Skin of body (tissue), 2 donors: ENCODE measurements around the gene TRIM58. TPM values are rescaled to one million over a fixed set of nuclear protein-coding genes. Genes with fewer than 3 reads are reported as not detected.

Source experiments
- DNase-seq: peaks from one replicate; lab custom pipeline; 2025; lab: John Stamatoyannopoulos, UW
- total RNA-seq: library from RNA; depleted of rRNA; stranded (reverse); fragments of >200 nt; gene quantifications from one replicate; pipeline ENCODE4 v1.2.3, GENCODE V29; 2014

Gene TRIM58, protein sequence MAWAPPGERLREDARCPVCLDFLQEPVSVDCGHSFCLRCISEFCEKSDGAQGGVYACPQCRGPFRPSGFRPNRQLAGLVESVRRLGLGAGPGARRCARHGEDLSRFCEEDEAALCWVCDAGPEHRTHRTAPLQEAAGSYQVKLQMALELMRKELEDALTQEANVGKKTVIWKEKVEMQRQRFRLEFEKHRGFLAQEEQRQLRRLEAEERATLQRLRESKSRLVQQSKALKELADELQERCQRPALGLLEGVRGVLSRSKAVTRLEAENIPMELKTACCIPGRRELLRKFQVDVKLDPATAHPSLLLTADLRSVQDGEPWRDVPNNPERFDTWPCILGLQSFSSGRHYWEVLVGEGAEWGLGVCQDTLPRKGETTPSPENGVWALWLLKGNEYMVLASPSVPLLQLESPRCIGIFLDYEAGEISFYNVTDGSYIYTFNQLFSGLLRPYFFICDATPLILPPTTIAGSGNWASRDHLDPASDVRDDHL
- total RNA-seq: 7.7 TPM

GRCh38 chr1:247857069-247857984 lies at the start of gene TRIM58:
Gene TRIM58, plus strand, starts transcription at chr1:247857187. Its CDS starts 60 bp downstream, at chr1:247857247.
- DNase-seq: no peak

GRCh38 chr1:247812637-247813036 lies 44.4 kb upstream of the TRIM58 start:
- no peak for DNase-seq

DNA sequence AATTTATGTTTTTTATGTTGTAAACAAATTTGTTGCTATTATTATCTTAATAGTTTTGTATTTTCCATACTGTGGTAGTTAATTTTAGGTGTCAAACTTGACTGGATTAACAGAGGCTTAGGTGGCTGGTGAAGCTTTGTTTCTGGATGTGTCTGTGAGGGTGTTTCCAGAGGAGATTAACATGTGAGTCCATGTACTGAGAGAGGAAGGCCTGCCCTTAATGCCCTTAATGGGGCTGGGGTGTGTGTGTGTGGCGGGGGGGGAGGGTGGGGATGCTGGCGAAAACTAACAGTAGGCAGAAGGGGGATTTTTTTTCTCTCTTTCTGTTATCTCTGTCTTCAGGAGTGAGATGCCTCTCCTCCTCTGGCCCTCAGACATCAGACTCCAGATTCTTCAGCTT lies 34.9 kb upstream of the TRIM58 start:
- no peak for DNase-seq

GRCh38 chr1:247824023-247824422 lies 33.0 kb upstream of the TRIM58 start, which contains the start of gene OR14A16:
Gene OR14A16, minus strand, starts transcription at chr1:247824119. Its CDS starts 8,390 bp downstream, at chr1:247815729.
- no peak for DNase-seq

GRCh38 chr1:247825362-247825761 lies 31.6 kb upstream of the TRIM58 start:
- DNase-seq: no peak

GRCh38 chr1:247829656-247830055 lies 27.3 kb upstream of the TRIM58 start:
- DNase-seq: no peak

GRCh38 chr1:247833601-247834000 lies 23.4 kb upstream of the TRIM58 start:
- DNase-seq: no peak

- no peak for DNase-seq
Measured at GRCh38 chr1:247840818-247841217, 16.2 kb upstream of the TRIM58 start.

DNA sequence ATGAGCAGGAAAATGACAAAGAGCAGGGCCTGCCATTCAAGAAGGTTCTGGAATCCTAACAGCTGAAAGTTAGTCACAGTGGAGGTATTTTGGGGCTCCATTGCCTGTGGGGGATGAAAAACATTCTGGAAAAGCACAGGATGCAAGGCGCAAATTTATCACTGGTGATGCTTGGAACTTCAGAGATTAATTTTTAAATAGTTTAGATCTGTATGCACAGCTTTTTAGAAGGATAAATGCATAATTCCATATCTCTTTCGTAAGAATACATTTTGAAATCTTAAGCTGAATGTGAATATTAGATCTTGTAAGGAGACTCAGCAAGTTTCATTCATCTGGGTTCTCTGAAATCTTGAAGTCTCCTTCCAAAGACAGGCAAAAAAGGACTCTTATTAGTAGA lies 15.2 kb upstream of the TRIM58 start, which contains the start of gene OR11L1:
OR11L1 (minus strand) TSS at position 101 of the 400 bp plus-strand sequence; CDS start at position 101, 0 bp downstream.
- DNase-seq: no peak

DNA sequence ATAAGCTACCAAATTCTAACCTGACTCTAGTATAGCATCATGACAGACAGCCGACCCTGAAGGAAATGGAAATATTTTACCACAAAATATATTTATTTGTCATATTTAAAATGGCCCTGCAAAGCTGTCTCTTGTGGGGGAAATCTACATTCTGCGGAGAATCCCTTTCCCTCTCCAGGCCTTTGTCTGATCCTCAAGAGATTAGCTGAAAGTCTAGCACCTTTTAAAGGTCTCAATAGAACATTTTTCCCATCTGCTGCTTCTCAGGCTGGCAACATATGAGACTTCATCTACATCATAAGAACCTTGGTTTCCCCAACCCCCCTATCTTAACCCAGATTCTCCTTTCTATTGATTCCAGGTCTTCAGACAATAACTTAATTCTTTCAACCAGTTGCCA lies 13.6 kb upstream of the TRIM58 start:
- DNase-seq: no peak

- no peak for DNase-seq
Measured at GRCh38 chr1:247845011-247845692, 11.8 kb upstream of the TRIM58 start.

DNA sequence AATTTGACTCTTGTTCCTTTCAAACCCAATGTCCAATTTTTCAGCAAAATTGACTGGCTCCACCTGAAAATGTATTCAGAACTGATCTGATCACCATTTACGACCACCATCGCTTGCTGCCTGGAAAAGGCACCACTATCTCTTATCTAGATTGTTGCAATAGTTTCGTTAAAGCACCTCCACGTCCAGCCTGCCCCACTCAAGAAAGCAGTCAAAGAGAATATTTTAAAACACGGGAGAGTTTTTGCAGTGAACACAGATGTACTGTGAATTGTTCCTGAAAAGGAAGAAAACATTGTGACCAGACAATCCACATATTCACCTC lies 11.3 kb upstream of the TRIM58 start:
- DNase-seq: no peak

DNA sequence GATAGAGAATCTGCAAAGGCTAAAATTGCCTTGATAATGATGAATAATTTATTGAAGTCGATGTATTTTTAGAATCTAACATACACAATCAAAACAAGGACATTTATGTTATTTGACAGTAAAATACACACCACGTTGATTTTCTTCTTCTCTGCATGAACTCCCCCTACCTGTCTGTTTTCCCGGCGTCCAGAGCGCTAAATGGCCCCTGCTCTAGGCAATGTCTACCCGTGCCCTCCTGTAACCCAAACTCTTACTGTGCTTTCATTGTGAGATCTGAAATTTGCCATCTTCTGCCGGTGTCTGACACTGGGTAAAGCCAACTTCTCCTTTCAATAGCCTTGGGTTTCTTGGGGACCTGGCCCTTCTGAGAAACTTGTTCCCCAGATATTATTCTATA lies 8.6 kb upstream of the TRIM58 start:
- no peak for DNase-seq

- DNase-seq: no peak
Measured at GRCh38 chr1:247849616-247850015, 7.4 kb upstream of the TRIM58 start.

DNA sequence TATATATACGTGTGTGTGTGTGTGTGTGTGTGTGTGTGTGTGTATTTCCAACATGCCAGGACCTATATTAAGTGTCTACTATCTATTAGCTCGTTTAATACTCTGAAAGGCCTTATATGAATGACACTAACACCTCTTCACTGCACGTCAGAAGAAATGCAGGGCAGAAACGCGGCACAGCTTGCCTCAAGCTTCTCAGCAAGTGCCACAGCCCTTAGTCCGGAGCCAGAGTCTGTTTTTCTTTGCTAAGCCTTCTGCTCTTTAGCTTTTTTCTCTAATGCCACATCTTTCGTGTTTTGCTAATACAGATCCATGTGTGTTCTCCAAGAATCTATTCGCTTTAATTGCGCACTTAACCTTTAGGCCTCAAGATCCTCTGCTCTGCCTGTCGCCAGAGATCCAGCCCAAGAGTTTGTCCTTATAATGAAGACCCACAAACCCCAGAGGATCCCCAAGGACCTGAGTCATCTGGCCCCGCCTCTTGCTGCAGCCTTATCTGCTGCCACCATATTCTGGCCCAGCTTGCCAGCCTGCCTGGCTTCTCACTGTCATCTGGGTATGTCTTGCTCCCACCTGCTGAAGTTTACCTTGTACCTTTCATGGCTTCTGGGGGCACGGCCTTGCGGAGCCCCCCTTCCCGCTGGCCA lies 2.0 kb upstream of the TRIM58 start:
- no peak for DNase-seq

- no peak for DNase-seq
Measured at GRCh38 chr1:247855911-247856310, 1.1 kb upstream of the TRIM58 start.

GRCh38 chr1:247857985-247858619 lies 1.1 kb downstream of the TRIM58 start:
- DNase-seq: no peak

GRCh38 chr1:247862756-247863155 lies 5.8 kb downstream of the TRIM58 start:
- no peak for DNase-seq

GRCh38 chr1:247864644-247865043 lies 7.7 kb downstream of the TRIM58 start:
- DNase-seq: no peak

DNA sequence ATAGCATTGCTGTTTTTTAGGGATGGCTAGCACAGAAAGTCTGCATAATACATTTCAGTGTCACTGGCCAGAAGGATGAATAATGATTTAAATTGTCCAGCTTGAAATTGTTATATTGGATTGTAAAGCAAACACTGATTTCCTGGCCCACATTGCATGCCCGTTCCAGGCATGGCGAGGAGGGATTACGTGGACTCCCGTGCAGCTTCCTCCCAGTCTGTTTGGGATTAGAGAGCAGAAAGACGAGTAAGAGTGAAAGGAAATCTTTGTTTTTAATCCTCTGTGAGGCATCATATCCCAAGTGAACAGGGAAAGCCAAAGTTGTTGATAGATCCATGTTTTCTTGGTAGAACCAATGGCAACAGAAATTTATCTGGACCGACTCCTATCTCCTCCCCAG lies 8.4 kb downstream of the TRIM58 start:
- DNase-seq: no peak

- DNase-seq: no peak
Measured at GRCh38 chr1:247883346-247883745, 26.4 kb downstream of the TRIM58 start.
